Measurements from ENCODE around the gene NEAT1.
A peak's percentile ranks its signal among the peaks of the same experiment; 100 is the strongest.

Gene NEAT1

DNA sequence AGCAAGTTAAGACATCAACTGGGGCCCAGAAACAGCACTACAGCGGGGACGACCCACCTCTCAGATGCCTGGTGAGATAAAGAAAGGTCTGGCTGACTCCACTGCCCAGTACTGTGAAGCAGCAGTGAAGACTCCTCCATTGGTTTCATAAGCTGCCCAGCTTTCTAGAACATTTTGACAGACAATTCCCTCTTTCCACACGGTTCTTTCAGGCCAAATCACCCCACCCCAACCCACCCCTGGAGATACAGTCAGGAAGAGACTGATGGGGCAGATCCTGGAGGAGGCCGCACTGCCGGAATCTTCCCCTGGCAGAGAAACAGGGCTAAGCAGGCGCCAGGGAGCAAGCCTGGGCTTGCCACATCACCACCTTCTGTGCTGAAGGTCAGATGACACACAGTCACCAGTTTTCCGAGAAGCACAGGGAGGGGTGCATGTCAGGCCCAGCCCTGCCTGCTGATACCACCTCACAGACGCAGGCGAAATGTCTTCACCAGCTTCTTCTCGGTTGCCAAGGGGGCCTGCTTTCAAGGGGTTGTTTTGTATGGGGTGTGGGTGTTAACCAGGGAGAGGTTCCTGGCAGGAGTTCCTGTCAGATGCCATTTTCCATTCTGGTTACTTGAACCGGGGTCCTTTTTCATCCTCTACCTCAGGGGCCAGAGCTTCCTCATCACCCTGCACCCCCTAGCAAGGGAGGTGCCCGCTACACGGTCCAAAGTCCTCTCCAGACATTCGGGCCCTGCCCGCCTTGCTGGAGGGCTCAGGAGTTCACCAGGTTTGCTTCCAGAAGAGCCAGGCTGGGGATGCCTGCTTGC, 1.4 kb upstream of the NEAT1 start:
- H3K4me3 ChIP-seq (ENCODE audit: low read length) = peak overlapping the region; percentile 82
- no peak for TF ChIP-seq EZH2phosphoT487 (IDR thresholded peaks at IDR 0.05; ENCODE audit: low read depth)
- TF ChIP-seq, protein P1, sequence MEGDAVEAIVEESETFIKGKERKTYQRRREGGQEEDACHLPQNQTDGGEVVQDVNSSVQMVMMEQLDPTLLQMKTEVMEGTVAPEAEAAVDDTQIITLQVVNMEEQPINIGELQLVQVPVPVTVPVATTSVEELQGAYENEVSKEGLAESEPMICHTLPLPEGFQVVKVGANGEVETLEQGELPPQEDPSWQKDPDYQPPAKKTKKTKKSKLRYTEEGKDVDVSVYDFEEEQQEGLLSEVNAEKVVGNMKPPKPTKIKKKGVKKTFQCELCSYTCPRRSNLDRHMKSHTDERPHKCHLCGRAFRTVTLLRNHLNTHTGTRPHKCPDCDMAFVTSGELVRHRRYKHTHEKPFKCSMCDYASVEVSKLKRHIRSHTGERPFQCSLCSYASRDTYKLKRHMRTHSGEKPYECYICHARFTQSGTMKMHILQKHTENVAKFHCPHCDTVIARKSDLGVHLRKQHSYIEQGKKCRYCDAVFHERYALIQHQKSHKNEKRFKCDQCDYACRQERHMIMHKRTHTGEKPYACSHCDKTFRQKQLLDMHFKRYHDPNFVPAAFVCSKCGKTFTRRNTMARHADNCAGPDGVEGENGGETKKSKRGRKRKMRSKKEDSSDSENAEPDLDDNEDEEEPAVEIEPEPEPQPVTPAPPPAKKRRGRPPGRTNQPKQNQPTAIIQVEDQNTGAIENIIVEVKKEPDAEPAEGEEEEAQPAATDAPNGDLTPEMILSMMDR (IDR thresholded peaks at IDR 0.05; ENCODE audit: low read depth, low read length) = no peak
- H4K20me1 ChIP-seq (ENCODE audit: insufficient read depth, low read length) = peaks cover 31% of the 10 kb centered on the region
- H2AFZ ChIP-seq (ENCODE audit: low read depth, low read length) = no peak overlapping the region
- H3K9ac ChIP-seq (ENCODE audit: low read length) = peak overlapping the region; percentile 96
- H3K4me1 ChIP-seq (ENCODE audit: low read length) = peaks cover 55% of the 10 kb centered on the region
- H3K4me2 ChIP-seq (ENCODE audit: low read length) = peak overlapping the region; percentile 92
- H3K36me3 ChIP-seq (replicated peaks; ENCODE audit: low read depth, low read length) = peaks cover 31% of the 10 kb centered on the region
- no peaks in the 10 kb centered on the region for H3K27me3 ChIP-seq (ENCODE audit: low read depth, low read length)
- peak overlapping the region; percentile 97 for H3K27ac ChIP-seq (ENCODE audit: low read length)
- H3K79me2 ChIP-seq (ENCODE audit: low read length) = peaks cover 84% of the 10 kb centered on the region
- no peaks in the 10 kb centered on the region for H3K9me3 ChIP-seq (ENCODE audit: insufficient read depth, low read length)

DNA sequence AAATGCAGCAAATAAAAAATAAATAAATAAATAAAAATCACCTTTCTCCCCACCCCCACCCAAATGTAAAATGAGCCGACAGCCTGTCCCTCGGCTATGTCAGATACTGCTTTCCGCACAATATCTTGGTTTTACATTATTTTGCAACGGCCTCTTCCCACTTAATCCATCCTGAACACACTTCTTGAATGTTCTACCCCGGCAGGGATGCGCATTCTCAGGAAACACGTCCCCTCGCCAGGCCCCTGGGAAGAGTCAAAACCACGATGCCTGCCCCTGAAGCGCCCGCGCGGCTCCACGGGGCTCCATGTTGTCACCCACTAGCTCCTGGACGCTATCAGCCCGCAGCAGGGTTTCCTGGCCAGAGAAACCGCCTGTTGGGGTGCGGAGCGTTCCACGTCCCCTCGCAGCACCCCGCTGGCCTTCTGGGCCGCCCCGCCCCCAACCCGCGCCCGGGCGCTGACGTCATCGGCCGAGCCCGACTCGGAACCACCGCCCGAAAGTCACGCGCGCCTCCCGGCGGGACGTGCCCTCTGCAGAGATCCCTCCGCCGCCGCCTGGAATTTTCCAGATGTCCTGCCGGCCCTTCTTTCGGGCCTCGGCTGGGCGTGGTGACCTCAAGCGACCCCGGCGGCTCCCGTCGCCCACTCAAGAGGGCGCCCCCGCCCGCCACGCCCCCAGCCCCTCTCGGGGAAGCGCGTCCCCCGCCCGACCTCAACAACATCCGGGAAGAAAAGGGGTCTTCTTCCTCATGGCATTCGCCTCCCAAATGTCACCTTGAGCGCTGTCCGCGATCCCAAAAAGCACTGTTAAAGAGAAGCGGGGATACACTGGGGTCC, 585 bp upstream of the NEAT1 start:
- H3K79me2 ChIP-seq (ENCODE audit: low read length) = peaks cover 86% of the 10 kb centered on the region
- H3K36me3 ChIP-seq (replicated peaks; ENCODE audit: low read depth, low read length) = peaks cover 38% of the 10 kb centered on the region
- H3K4me1 ChIP-seq (ENCODE audit: low read length) = peaks cover 55% of the 10 kb centered on the region
- H4K20me1 ChIP-seq (ENCODE audit: insufficient read depth, low read length) = peaks cover 38% of the 10 kb centered on the region
- H3K9me3 ChIP-seq (ENCODE audit: insufficient read depth, low read length) = no peaks in the 10 kb centered on the region
- peak overlapping the region; percentile 24; the same call in 1 of the 2 replicates for H2AFZ ChIP-seq (ENCODE audit: low read depth, low read length)
- H3K27me3 ChIP-seq (ENCODE audit: low read depth, low read length) = no peaks in the 10 kb centered on the region
- TF ChIP-seq, protein P1 (IDR thresholded peaks at IDR 0.05; ENCODE audit: low read depth, low read length) = no peak
- no peak for TF ChIP-seq EZH2phosphoT487 (IDR thresholded peaks at IDR 0.05; ENCODE audit: low read depth)
- peak overlapping the region; percentile 97 for H3K27ac ChIP-seq (ENCODE audit: low read length)
- peak overlapping the region; percentile 92 for H3K4me2 ChIP-seq (ENCODE audit: low read length)
- peak overlapping the region; percentile 96 for H3K9ac ChIP-seq (ENCODE audit: low read length)
- peak overlapping the region; percentile 82 for H3K4me3 ChIP-seq (ENCODE audit: low read length)

DNA sequence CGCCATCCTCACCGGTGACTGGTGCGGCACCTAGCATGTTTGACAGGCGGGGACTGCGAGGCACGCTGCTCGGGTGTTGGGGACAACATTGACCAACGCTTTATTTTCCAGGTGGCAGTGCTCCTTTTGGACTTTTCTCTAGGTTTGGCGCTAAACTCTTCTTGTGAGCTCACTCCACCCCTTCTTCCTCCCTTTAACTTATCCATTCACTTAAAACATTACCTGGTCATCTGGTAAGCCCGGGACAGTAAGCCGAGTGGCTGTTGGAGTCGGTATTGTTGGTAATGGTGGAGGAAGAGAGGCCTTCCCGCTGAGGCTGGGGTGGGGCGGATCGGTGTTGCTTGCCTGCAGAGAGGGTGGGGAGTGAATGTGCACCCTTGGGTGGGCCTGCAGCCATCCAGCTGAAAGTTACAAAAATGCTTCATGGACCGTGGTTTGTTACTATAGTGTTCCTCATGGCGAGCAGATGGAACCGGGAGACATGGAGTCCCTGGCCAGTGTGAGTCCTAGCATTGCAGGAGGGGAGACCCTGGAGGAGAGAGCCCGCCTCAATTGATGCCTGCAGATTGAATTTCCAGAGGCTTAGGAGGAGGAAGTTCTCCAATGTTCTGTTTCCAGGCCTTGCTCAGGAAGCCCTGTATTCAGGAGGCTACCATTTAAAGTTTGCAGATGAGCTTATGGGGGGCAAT, 1.1 kb downstream of the NEAT1 start:
- peaks cover 55% of the 10 kb centered on the region for H4K20me1 ChIP-seq (ENCODE audit: insufficient read depth, low read length)
- H3K4me3 ChIP-seq (ENCODE audit: low read length) = peak overlapping the region; percentile 82
- peaks cover 55% of the 10 kb centered on the region for H3K36me3 ChIP-seq (replicated peaks; ENCODE audit: low read depth, low read length)
- TF ChIP-seq, protein P1 (IDR thresholded peaks at IDR 0.05; ENCODE audit: low read depth, low read length) = no peak
- no peak for TF ChIP-seq EZH2phosphoT487 (IDR thresholded peaks at IDR 0.05; ENCODE audit: low read depth)
- H3K4me2 ChIP-seq (ENCODE audit: low read length) = peak overlapping the region; percentile 92
- peak overlapping the region; percentile 97 for H3K27ac ChIP-seq (ENCODE audit: low read length)
- H3K9me3 ChIP-seq (ENCODE audit: insufficient read depth, low read length) = no peaks in the 10 kb centered on the region
- H3K4me1 ChIP-seq (ENCODE audit: low read length) = peaks cover 55% of the 10 kb centered on the region
- no peak overlapping the region for H2AFZ ChIP-seq (ENCODE audit: low read depth, low read length)
- peak overlapping the region; percentile 96 for H3K9ac ChIP-seq (ENCODE audit: low read length)
- no peaks in the 10 kb centered on the region for H3K27me3 ChIP-seq (ENCODE audit: low read depth, low read length)
- peaks cover 92% of the 10 kb centered on the region for H3K79me2 ChIP-seq (ENCODE audit: low read length)
